Islet of Langerhans (tissue), 1 donor: ENCODE results near the gene STAG1.
"Not testable (repeated sequence)": the region's sequence is repeated elsewhere in the genome, so short reads cannot be mapped to it uniquely, and the experiment has no call there.

Source experiments
- FAIRE-seq: peaks from one replicate; lab custom pipeline; 2011; peaks lifted over from hg19 to GRCh38; lab: Jason Lieb, UNC

The STAG1 gene

DNA sequence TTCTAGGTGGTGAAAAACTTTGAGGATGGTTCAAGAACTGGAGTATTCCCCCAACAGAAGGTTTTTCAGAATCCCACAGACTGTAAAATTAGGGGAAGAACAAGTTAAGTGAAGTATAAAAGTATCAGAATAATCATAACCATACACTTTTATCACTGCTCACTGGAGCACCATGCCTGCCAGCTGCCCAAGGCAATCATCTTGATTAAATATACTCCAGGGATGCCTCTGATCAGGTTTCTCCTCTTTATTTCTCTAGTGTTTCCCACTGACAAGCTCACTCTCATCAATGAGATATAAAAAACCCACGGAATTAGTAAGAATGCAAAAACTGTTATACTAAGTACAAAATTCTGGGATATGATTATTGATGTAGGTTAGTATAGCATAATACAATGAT is 108.0 kb downstream of the STAG1 start:
- no peak for FAIRE-seq

DNA sequence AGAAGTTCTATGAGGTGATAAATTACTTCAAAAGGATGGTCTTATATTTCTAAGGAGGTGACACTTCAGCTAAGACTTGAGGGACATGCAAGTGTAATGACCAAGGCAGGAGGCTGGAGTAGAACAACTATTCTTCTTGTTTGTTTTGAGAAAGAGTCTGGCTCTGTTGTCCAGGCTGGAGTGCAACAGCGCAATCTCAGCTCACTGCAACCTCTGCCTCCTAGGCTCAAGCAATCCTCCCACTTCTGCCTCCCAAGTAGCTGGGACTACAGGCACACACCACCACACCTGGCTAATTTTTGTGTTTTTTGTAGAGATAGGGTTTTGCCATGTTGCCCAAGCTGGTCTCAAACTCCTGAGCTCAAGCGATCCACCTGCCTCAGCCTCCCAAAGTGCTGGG is 108.8 kb downstream of the STAG1 start:
- FAIRE-seq: not testable (repeated sequence)

DNA sequence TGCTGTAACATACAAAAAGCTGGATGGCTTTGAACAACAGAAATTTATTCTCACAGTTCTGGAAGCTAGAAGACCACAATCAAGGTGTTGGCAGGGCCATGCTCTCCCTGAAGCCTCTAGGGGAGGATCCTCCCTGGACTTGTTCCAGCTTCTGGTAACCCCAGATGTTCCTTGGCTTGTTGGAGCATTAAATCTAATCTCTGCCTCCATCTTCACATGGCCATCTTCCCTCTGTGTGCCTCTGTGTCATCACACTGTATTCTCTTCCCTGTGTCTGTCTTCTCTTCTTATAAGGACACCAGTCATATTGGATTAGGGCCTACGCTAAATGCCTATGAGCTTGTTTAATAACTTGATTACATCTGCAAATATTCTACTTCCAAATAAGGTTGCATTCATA is 109.5 kb downstream of the STAG1 start:
- FAIRE-seq: no peak

DNA sequence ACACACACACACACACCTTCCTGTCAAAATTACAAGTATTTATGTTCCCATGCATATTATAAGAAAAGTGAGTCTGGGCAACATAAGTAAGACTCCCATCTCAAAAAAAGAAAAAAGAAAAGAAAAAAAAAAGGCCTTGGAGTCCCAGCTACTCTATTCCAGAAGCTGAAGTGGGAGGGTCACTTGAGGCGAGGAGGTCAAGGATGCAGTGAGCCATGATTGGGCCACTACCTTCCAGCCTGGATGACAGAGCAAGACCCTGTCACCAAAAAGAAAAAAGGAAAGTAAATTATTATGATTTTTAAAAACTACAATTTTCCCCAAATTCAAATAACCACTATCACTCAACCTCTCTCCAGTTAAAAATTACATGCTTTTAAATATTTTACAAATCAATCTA is 113.1 kb downstream of the STAG1 start:
- no peak for FAIRE-seq

DNA sequence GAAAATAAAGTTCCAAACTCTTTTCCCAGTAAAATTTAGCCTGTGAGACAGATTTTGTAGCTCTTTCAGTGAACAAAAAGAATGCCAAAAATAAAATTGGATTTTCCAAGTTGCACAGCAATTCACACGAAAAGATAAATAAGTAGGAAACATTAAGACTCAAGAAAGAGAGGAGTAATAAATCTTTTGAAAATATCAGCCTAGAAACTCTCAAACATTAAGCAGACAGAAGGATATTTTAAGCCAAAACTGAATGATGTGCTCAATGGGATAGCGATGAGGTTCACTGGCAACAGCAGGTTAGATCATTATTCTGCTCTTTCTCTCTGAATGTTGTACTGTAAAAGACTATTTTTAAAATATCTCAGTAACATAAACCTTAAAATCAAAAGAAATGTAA is 115.0 kb downstream of the STAG1 start:
- FAIRE-seq: no peak

DNA sequence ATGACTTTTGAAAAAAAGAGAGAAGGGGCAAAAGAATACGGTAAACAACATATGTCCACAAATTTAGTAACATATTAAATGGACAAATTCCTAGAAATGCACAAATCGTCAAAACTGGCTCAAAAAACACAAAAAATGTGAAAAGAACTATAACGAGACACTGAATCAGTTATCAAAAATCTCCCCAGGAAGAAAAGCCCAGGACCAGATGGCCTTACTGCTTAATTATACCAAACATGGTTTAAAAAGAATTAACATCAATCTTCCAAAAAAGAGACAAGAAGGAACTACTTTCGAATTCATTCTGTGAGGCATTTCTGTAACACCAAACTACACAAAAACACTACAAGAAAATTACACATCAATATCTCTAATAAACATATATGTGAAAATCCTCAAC is 117.4 kb downstream of the STAG1 start:
- FAIRE-seq: peak; percentile 17

DNA sequence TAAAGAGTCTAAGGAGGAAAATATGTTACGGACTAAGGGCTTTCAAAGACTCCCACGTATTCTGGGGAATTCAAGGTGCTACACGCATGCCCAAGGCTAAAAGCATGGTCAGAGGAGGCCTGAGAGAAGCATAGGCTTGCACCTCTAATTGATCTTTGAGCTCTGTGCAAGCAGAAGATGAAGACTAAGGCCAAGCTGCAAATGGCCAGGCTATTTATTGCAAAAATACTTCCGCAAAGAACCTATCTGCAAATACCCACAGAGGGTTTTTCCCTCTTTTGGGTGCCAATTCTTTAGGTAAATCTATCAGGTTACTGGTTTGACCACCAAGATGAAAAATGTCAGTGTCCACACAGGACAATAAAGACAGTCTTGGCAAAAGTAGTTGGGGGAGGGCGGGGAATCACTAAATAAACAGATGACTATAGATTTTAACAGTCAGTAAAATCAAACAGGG is 119.5 kb downstream of the STAG1 start:
- FAIRE-seq: no peak

DNA sequence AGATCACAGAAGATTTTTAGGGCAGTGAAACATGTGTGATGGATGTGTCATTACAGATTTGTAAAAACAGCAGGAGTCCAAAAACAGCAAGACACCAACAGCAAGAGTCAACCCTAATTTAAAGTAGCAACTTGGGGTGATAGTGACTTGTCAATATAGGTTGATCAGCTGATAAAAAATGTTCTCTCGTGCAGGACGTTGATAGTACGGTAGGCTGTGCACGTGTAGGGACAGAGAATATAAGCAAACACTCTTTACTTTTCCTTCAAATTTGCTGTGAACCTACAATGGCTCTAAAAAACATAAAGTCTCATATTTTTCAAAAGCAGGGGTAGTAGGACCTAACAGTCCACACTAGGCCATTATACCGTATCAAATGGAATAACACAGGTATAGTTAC is 120.8 kb downstream of the STAG1 start:
- no peak for FAIRE-seq

DNA sequence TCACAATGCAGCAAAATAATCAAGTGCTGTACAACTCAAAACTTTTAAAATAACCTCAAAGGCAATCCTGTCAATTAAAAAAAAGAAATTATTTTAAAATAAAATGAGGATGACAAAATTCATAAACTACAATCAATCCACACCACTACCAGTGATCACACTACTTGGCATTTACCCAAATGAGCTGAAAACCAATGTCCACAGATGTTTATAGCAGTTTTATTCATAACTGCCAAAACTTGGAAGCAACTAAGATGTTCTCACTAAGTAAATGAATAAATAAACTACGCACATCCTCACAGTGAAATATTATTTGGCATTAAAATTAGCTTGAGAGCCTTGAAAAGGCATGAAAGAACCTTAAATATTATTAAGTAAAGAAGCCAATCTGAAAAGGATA is 121.3 kb downstream of the STAG1 start:
- FAIRE-seq: no peak

DNA sequence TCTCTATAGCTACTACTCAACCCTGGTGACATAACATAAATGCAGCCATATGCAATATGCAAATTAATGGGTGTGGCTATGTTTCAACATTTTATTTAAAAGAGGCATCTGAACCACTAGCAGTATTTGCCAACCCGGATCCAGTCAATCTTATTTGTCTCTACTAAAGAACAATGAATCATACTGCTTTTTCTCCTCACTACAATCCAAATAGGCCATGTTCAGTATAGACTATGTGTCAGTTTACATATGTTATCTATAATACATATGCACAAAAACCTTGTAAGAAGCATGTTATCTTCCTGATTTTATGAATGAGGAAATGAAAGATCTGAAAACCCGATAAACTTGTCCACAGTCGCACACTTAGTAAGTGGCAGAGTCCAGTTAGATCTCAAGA is 125.7 kb downstream of the STAG1 start:
- FAIRE-seq: no peak

DNA sequence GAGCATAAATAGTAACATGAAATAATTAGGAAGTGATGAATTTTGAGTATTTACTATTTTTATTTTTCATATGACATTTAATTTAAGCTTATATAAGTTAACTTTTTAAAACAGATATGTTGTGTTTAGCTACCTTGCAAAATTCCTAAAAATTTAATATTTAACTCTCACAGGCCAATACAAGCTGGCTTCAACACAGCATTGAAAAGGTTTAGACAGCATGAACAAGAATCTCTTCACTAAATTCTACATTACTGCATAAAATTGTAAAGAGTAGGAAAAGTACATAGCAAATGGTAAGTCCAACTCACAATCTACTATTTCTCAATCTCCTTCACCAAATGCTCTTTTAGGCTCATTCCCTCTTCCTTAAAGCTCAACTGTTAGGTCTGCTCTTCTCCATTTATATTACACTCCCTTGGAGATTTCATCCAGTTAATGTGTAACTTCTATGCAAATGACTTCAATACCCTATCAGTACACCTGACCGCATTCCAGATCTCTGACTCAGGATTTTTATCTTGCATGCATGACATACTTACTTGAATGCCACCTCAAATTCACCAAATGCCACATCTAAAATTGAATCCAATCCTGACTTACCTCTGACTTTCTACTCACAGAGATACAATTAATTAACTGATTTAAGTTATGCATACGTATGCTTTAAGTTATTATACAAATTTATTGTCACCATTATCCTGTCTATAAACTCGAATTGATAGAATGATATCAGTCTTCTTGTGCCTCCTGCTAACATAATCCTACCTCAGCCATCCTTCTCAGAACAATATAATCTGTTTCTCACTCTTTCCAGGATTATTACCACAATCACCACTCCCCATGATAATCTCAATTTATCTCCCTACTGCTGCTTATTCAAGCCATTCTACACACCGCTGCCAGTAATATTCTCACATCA is 127.0 kb downstream of the STAG1 start:
- FAIRE-seq: peak; percentile 100

DNA sequence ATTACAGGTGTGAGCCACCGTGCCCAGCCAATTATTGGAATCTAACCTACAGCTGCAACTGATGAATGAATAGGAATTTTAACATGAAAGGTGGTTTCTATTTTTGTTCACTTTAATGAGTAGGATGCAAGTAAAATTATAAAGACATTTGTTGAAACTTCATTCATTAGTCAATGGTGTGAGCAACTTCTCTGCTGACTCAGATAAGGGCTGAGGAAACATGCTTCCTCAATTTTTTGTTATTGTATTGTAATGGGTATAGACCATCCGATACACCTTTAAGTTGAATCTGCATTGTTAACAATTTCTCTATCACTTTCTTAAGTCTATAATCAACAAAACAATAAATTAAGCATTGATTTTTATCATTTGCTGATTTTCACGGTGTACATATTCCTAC is 127.8 kb downstream of the STAG1 start:
- FAIRE-seq: no peak

DNA sequence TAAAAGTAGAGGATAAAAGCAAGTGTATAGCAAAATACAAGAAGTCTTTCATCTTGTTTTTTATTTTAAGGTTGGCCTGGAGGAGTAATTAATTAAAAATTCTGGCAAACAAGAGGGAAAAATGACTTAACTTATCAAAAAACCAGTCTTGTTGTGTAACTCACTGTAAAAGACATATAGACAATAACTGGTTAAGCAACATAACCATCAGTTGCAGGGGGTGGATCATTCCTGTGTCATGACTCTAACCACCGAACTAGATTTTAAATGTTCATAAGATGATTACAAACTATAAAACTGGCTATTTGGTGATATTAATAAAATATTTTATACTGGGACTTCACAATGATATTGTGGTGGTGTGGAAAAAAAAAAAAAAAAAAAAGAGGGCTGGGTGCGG is 130.6 kb downstream of the STAG1 start:
- no peak for FAIRE-seq

DNA sequence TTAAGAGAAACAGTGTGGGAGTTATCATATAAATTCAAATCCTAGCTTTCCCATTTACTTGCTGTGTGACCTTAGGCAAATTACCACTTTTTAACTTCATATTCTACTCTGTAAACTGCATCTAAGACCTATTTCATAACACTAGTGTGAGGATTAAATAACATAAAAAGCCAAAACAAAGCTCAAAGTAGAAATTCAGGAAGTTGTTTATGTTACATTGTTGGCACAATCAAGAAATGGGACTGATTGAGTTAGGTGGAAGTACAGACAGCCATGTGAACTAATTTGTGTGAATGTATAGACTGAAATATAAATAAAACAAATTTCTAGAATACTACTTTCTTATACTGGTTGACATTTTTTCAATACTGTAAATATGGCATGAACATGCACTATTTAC is 131.7 kb downstream of the STAG1 start:
- FAIRE-seq: no peak

DNA sequence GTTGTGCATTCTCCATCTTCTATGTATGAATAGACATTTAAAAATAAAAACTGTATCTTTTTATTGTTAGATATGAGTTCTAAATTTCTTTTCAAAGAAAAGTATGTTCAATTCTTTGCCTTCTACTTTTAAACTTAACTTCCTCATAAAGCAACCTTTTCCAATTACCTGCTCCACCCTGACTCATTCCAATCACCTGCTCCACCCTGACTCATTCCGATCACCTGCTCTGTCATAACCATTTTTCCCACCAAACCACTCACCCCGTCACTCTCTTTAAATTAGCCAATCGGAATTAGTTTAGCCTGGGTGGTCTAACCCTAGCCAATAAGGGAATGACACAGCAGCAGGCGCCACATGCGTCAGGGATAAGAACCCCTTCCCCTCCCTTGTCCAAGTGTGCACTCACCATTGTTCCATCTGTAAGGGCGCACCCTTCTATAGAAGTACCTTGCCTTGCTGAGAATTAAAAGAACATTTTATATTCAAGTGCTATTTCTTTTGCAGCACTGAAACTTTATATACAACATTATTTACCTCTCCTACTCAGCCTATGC is 134.1 kb downstream of the STAG1 start:
- FAIRE-seq: not testable (repeated sequence)

DNA sequence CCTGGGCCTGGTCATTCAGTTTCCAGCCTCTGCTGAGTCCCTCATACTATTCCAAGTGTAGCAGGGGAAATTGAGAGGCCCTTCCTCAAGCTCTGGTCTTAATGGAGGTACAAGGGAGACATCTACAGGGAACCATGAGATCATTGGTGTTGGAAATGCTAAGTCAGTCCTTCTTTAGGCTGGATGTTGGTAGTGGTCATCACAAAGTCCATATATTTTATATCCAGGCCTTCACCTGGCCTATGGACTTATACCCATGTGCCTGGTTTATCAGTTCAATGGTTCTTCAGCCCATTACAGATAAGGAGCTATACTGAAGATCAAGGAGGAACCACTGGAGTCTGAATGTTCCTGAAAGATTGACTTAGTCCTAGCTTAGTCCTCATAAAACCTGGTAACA is 135.0 kb downstream of the STAG1 start:
- no peak for FAIRE-seq

DNA sequence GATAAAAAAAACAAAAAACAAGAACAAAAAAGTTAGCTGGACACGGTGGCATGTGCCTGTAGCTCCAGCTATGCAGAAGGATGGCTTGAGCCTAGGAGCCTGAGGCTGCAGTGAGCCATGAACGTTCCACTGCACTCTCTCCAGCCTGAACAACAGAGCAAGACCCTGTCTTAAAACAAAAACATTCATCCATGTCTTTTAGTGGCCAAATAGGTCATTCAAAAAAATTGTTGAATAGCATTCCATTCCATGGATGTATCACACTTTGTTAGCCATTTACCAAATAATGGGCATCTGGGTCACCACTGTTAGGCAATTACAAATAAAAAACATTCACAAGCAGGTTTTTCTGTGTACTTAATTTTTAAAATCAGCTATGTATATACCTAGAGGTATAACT is 139.7 kb downstream of the STAG1 start:
- no peak for FAIRE-seq

DNA sequence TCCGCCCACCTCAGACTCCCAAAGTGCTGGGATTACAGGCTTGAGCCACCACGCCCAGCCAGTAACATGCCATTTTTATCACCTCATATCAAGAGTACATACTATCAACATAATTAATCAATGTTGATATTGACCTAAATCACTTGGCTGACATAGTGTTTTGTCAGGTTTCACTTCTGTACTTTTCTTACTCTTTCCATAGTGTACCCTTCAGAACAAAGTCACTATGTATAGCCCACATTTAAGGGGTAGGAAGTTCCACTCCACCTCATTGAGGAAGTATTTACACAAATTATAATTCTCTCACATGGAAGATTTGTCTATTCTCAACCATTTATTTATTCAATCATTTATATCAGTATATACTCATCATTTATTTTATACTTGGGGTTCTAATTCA is 145.2 kb downstream of the STAG1 start:
- no peak for FAIRE-seq

DNA sequence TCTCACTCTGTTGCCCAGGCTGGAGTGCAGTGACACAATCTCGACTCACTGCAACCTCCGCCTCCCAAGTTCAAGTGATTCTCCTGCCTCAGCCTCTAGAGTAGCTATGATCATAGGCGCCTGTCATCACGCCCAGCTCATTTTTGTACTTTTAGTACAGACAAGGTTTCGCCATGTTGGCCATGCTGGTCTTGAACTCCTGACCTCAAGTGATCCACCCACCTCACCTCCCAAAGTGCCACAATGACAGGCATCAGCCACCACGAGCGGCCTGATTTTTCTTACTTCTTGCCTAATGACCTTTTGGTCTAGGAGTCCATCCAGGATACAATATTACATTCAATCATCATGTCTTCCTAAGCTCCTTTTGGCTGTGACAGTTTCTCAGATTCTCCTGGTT is 146.0 kb downstream of the STAG1 start:
- FAIRE-seq: not testable (repeated sequence)

DNA sequence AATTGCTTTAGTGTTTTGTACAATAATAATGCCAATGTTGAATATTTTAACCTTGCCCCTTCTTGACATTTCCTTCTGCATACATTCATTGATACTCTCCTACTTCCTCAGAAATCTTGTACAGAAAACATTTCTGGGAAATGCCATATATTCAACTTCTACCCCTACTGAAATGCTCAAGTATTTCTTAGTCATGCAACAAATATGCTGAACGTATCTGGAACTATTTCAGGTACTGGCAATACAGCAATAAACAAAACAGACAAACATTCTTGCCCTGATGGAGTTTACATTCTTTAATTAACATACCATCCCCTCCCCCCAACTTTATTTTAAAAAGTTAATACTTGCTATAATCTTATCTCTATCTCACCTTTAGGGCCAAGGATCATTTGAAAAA is 147.2 kb downstream of the STAG1 start:
- FAIRE-seq: no peak

DNA sequence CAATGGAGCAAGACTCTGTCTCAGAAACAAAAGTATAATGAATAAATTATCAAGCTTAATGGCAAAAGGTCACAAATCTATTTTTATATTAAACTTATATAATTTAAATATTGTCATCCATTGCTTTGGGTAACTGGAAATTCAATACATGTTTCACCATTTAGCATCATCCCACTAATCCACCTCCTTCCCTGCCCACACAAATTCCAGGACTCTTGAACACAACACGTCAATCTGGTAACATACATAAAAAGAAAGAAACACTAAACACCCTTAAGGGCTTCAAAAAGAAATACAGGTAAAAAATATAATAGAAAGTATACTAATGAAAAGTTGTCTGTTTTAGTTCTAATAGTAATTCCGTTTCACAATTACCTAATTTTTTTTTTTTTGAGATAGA is 149.4 kb downstream of the STAG1 start:
- no peak for FAIRE-seq

DNA sequence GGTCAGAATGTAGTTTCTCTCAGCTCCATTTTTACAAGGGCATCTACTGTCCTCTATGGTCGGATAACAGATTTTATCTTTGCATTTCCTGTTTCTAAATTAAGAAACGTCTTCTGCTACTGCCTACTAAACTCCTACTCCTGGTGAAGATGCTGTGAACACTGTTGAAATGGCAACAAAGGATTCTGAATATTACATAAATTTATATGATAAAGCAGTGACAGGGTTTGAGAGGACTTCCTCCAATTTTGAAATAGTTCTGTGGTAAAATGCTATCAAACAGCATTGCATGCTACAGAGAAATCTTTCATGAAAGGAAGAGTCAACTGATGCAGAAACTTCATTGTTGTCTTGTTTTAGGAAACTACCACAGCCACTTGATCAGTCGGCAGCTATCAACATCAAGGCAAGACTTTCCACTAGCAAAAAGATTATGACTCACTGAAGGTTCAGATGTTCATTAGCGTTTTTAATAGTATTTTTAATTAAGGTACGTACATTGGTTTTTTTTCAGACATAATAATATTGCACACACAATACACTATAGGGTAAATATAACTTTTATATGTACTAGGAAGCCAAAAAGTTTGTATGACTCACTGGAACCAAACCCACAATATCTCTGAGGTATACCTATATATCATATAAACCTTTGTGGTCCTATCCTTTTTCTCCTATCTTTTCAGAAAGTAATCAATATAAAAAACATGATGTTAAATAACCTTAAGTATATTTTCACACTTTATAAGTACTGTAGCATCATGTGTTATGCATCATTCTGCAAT is 156.1 kb downstream of the STAG1 start:
- peak; percentile 55 for FAIRE-seq

DNA sequence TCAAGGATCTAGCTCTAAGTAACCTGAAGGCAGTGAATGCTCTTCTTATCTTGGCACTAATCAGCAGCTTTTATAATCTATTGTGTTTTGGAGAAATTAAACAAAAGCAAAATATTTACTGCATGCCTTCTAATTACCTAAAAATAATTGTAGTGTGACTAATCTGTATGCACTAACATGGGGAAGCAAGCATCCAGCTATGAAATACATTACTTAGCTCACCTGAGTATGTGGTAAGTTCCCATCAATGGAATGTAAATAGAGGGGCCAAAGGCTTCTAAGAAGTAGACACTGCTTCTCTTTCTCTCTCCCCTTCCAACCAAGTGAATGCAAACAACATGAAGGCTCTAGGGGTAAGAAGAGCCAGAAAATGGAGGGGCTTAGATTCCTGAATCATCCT is 165.6 kb downstream of the STAG1 start:
- FAIRE-seq: no peak
